Mammary epithelial cell (primary cell): Measurements from ENCODE around the gene RFC5.

Experiments used
- CTCF ChIP-seq, 2 donors: IDR thresholded peaks in 1 of 2; conservative IDR thresholded peaks in 1 of 2; 2 replicates each; pipeline ENCODE4 v1.5.1; 2011 to 2012; ENCODE audit warnings: inconsistent platforms in 2 of 2, low read length in 2 of 2, mild to moderate bottlenecking in 2 of 2, control low read depth in 1 of 2, low read depth in 1 of 2; ENCODE audit not compliant: insufficient read depth in 1 of 2; ENCODE audit errors: extremely low read depth in 1 of 2
- EZH2 ChIP-seq: IDR thresholded peaks from 2 replicates; pipeline ENCODE4 v1.6.1; 2012; ENCODE audit warnings: low read length, inconsistent platforms, borderline replicate concordance

- TF ChIP-seq CTCF (conservative IDR thresholded peaks at IDR 0.05 in 1 of 2, IDR thresholded peaks at IDR 0.05 in 1 of 2; ENCODE audit: extremely low read depth in 1 of 2, insufficient read depth in 1 of 2, low read depth in 1 of 2, low read length in 2 of 2) (no peak), EZH2 (no peak)
These were observed 16.8 kb downstream of the RFC5 start for GRCh38 chr12:118033323-118033722.
